Body of pancreas (tissue), 4 donors: ENCODE data around the gene H19. TPM values are rescaled to one million over a fixed set of nuclear protein-coding genes. Genes with fewer than 3 reads are reported as not detected.

Experiments
- ATAC-seq: fragments of 150-250 bp; one replicate; pipeline ENCODE4 v1.9.1; 2016
- DNase-seq, 4 donors: peaks; one replicate each; pipeline ENCODE4 v3.0.0-alpha.2; 2019
- H3K27ac ChIP-seq, 4 donors: fragments of 200-600 bp; sonication (generic); 1 replicate in 3 of 4; 2 replicates in 1 of 4; pipeline versions ENCODE4 v1.5.1 to v1.6.1; 2016 to 2019; ENCODE audit warnings: mild to moderate bottlenecking in 1 of 4, mixed read lengths in 1 of 4, moderate library complexity in 1 of 4
- H3K27me3 ChIP-seq, 2 donors: fragments of 200-600 bp; sonication (generic); one replicate each; pipeline ENCODE4 v1.6.0; 2016; ENCODE audit warnings: mild to moderate bottlenecking in 1 of 2
- H3K36me3 ChIP-seq, 2 donors: fragments of 200-600 bp; sonication (generic); replicated peaks in 1 of 2; 2 replicates each; pipeline ENCODE4 v1.5.1; 2016; ENCODE audit warnings: low read depth in 2 of 2; ENCODE audit not compliant: insufficient read depth in 1 of 2
- H3K4me1 ChIP-seq: fragments of 200-600 bp; sonication (generic); one replicate; pipeline ENCODE4 v1.6.0; 2016
- H3K4me3 ChIP-seq, 2 donors: fragments of 200-600 bp; sonication (generic); 1 replicate in 1 of 2; 2 replicates in 1 of 2; pipeline ENCODE4 v1.5.1; 2016 to 2019
- H3K9me3 ChIP-seq, 3 donors: fragments of 200-600 bp; sonication (generic); 1 replicate in 2 of 3; 2 replicates in 1 of 3; pipeline ENCODE4 v1.5.1; 2016
- POLR2A ChIP-seq, 3 donors: fragments of 450-650 bp; IDR thresholded peaks; one replicate each; pipeline ENCODE4 v1.6.1; 2016; ENCODE audit warnings: antibody characterized with exemption in 3 of 3, mild to moderate bottlenecking in 2 of 3
- WGBS, 2 donors: methylation state at CpG; one replicate each; pipeline ENCODE4 v1.1.5; 2017; 5-methylcytosine and 5-hydroxymethylcytosine counted together
- intact Hi-C: fragments of 100-400 bp; cut with DNase I; formaldehyde crosslinking; loops from one replicate; pipeline ENCODE4 v1.15.1; 2023
- total RNA-seq, 2 donors: library from RNA; depleted of rRNA; stranded (reverse); fragments of >200 nt; gene quantifications; one replicate each; pipeline ENCODE4 v1.1.0, GENCODE V29; 2016
- TF ChIP-seq, protein P1 (sequence below), 7 experiments: fragments of 450-650 bp in 4 of 7; fragments of 200-600 bp in 3 of 7; sonication (generic) in 3 of 7; IDR thresholded peaks; one replicate each; pipeline ENCODE4 v1.5.1; 2016 to 2019; ENCODE audit warnings: antibody characterized with exemption in 7 of 7

H19 gene
- total RNA-seq, 2 donors from 2014 or later: 151 to 234 TPM

DNA sequence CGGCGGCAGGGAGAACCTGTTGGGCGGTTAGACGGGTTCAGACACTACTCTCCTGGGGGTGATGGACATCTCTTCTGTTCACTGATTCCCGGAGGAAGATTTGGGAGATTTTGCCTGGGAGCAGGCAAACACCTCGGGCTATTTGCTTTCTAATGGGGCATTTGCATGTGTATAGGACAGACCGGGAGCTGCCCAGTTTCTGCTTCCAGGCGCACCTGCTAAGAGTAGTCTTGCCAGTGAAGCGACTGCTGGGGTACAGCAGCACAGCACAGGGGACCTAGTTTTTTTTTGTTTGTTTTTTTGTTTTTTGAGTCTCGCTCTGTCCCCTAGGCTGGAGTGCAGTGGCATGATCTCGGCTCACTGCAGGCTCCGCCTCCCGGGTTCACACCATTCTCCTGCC, 6.8 kb upstream of the H19 start:
- H3K27ac ChIP-seq: no peak overlapping the region
- H3K9me3 ChIP-seq: no peaks in the 10 kb centered on the region
- H3K36me3 ChIP-seq: no peaks in the 10 kb centered on the region
- DNase-seq (no peak), ATAC-seq (no peak)
- no CpG with 5 or more reads among the region's 13 CpGs for WGBS, 2 donors
- intact Hi-C loops: no loop called here
- no peaks in the 10 kb centered on the region for H3K4me1 ChIP-seq
- no peak for TF ChIP-seq POLR2A (IDR thresholded peaks at IDR 0.05)
- TF ChIP-seq, protein P1, sequence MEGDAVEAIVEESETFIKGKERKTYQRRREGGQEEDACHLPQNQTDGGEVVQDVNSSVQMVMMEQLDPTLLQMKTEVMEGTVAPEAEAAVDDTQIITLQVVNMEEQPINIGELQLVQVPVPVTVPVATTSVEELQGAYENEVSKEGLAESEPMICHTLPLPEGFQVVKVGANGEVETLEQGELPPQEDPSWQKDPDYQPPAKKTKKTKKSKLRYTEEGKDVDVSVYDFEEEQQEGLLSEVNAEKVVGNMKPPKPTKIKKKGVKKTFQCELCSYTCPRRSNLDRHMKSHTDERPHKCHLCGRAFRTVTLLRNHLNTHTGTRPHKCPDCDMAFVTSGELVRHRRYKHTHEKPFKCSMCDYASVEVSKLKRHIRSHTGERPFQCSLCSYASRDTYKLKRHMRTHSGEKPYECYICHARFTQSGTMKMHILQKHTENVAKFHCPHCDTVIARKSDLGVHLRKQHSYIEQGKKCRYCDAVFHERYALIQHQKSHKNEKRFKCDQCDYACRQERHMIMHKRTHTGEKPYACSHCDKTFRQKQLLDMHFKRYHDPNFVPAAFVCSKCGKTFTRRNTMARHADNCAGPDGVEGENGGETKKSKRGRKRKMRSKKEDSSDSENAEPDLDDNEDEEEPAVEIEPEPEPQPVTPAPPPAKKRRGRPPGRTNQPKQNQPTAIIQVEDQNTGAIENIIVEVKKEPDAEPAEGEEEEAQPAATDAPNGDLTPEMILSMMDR (IDR thresholded peaks at IDR 0.05): no peak
- H3K27me3 ChIP-seq: no peaks in the 10 kb centered on the region
- no peak overlapping the region for H3K4me3 ChIP-seq

DNA sequence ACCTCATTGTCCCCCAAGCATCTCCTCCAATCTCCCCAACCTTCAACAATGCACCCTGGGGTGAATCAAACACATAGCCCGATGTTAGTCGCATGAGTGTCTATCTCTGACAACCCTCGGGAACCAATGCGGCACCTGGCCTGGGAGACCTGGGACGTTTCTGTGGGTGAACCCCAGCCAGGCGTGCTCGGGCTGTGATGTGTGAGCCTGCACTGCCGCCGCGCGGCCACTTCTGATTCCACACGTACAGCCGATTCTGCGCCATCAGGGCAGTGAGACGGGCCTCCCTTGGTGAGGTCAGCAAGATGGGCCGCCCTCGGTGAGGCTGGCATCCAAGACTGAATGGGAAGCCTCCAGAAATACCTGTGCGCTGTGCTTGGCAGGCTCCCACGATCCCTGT, 5.2 kb upstream of the H19 start:
- H3K27me3 ChIP-seq: no peaks in the 10 kb centered on the region
- H3K4me1 ChIP-seq: no peaks in the 10 kb centered on the region
- DNase-seq (no peak), ATAC-seq (peak; percentile 64)
- intact Hi-C loops: no loop called here
- no peak overlapping the region for H3K4me3 ChIP-seq
- H3K36me3 ChIP-seq: no peaks in the 10 kb centered on the region
- WGBS, 2 donors: no CpG with 5 or more reads among the region's 19 CpGs
- H3K27ac ChIP-seq: no peak overlapping the region
- no peaks in the 10 kb centered on the region for H3K9me3 ChIP-seq
- TF ChIP-seq, protein P1 (IDR thresholded peaks at IDR 0.05): no peak
- TF ChIP-seq POLR2A (IDR thresholded peaks at IDR 0.05): no peak

DNA sequence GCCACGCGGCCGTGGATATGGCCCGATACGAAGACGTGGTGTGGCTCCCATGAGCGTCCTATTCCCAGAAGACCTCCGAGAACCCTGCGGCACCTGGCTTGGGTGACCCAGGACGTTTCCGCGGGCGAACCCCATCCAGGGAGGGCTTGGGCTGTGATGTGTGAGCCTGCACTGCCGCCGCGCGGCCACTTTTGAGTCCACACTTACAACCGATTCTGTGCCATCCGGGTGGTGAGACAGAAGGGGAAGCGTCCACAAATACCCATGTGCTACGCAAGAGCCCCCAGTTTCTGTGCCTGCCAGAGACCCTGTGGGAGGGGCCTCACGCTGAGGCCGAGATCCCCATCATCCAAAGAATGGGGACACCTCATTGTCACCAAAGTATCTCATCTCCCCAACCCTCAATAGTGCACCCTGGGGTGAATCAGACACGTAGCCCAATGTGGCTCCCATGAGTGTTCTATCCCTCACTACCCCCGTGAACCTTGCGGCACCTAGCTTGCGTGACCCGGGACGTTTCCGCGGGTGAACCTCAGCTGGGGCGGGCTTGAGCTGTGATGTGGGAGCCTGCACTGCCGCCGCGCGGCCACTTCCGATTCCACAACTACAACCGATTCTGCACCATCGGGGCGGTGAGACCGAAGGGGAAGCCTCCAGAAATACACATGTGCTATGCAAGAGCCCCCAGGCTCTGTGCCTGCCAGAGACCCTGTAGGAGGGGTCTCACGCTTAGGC, 4.6 kb upstream of the H19 start:
- H3K9me3 ChIP-seq: no peaks in the 10 kb centered on the region
- ATAC-seq: peak; percentile 50
- no peak overlapping the region for H3K27ac ChIP-seq
- WGBS, 2 donors: no CpG with 5 or more reads among the region's 42 CpGs
- DNase-seq: no peak
- H3K4me3 ChIP-seq: no peak overlapping the region
- intact Hi-C loops: no loop called here
- no peaks in the 10 kb centered on the region for H3K36me3 ChIP-seq
- TF ChIP-seq POLR2A (IDR thresholded peaks at IDR 0.05): no peak
- TF ChIP-seq, protein P1 (IDR thresholded peaks at IDR 0.05): no peak
- H3K27me3 ChIP-seq: no peaks in the 10 kb centered on the region
- no peaks in the 10 kb centered on the region for H3K4me1 ChIP-seq

DNA sequence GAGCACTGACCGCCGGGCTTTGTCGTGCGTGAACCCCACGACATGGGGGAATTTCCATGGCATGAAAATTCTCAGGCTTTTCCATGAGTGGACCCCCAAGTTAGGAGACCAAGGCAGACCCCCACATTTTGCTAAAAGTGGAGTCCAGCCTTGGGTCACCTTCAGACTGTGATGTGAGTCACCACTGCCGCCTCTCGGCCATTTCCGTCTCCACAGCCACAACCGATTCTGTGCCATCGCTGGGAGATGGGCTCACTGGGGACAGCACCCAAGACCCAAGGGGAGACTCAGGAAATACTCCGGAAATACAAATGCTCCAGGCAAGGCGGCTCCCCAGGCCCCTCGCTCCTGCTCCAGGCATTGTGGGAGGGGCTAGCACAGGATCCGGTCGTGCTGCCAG, 1.2 kb upstream of the H19 start:
- ATAC-seq (no peak), DNase-seq (no peak)
- no peak overlapping the region for H3K27ac ChIP-seq
- no peaks in the 10 kb centered on the region for H3K4me1 ChIP-seq
- intact Hi-C loops: no loop called here
- H3K27me3 ChIP-seq: no peaks in the 10 kb centered on the region
- no peak overlapping the region for H3K4me3 ChIP-seq
- no peaks in the 10 kb centered on the region for H3K9me3 ChIP-seq
- H3K36me3 ChIP-seq: no peaks in the 10 kb centered on the region
- WGBS, 2 donors: no CpG with 5 or more reads among the region's 15 CpGs
- TF ChIP-seq, protein P1 (IDR thresholded peaks at IDR 0.05): no peak
- TF ChIP-seq POLR2A (IDR thresholded peaks at IDR 0.05): no peak

DNA sequence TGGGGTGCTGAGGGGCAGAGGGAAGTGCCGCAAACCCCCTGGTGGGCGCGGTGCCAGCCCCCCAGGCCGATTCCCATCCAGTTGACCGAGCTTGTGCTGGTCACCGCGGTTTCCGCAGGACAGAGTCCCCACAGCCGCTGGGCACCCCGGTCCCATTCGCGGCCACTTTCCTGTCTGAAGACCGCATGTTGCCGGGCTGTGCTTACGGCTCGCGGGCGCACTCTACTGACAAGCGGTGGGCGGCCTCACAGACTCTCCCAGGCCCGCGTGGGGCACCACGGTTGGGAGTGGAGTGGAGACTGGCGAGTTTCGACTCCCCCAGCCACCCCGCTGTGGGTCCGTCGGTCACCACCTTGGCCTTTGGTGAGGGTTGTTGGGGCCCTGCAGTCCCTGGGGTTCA, 648 bp upstream of the H19 start:
- TF ChIP-seq POLR2A (IDR thresholded peaks at IDR 0.05): no peak
- TF ChIP-seq, protein P1 (IDR thresholded peaks at IDR 0.05): no peak
- ATAC-seq (peak; percentile 47), DNase-seq (no peak)
- H3K27me3 ChIP-seq: no peaks in the 10 kb centered on the region
- H3K36me3 ChIP-seq: no peaks in the 10 kb centered on the region
- no peak overlapping the region for H3K27ac ChIP-seq
- intact Hi-C loops: no loop called here
- WGBS, 2 donors: no CpG with 5 or more reads among the region's 28 CpGs
- H3K4me1 ChIP-seq: no peaks in the 10 kb centered on the region
- H3K9me3 ChIP-seq: no peaks in the 10 kb centered on the region
- H3K4me3 ChIP-seq: no peak overlapping the region
